ENCODE measurements around the gene LGR5.

The LGR5 gene

GRCh38 chr12:71448150-71448581 is 8.6 kb downstream of the LGR5 start:
- no peak overlapping the region for H3K4me2 ChIP-seq (ENCODE audit: low read depth, low read length, poor library complexity, severe bottlenecking)
- H3K9ac ChIP-seq (ENCODE audit: low read length), result no peak overlapping the region

GRCh38 chr12:71449373-71450070 is 9.9 kb downstream of the LGR5 start:
- Histone ChIP-seq H3K9ac (ENCODE audit: low read length) (no peak overlapping the region), H3F3A (ENCODE audit: insufficient read depth) (no peaks in the 10 kb centered on the region), H3K9me3 (ENCODE audit: insufficient read depth, low read length) (no peaks in the 10 kb centered on the region), H3K4me3 (ENCODE audit: insufficient read depth, low read length, poor library complexity, severe bottlenecking) (no peak overlapping the region), H3K79me2 (ENCODE audit: insufficient read depth, low read length) (no peaks in the 10 kb centered on the region), H2AFZ (ENCODE audit: low read depth, low read length, severe bottlenecking) (no peak overlapping the region), H3K36me3 (ENCODE audit: low read length) (no peaks in the 10 kb centered on the region), H3K4me2 (ENCODE audit: low read depth, low read length, poor library complexity, severe bottlenecking) (no peak overlapping the region), H4K20me1 (ENCODE audit: low read depth, low read length) (no peaks in the 10 kb centered on the region), H3K27ac (ENCODE audit: low read depth, low read length) (no peak overlapping the region), H3K9me2 (replicated peaks; ENCODE audit: insufficient read depth, low read length) (no peaks in the 10 kb centered on the region), H3K27me3 (ENCODE audit: low read length) (no peaks in the 10 kb centered on the region)
- TF ChIP-seq CTCF (IDR thresholded peaks at IDR 0.05; ENCODE audit: insufficient read depth, low read length, poor library complexity, severe bottlenecking) (no peak), EZH2phosphoT487 (conservative IDR thresholded peaks at IDR 0.05; ENCODE audit: low read length) (no peak)

More at GRCh38 chr12:71448150-71448581, 8.6 kb downstream of the LGR5 start:
- Histone ChIP-seq H3K27ac (ENCODE audit: low read depth, low read length) (no peak overlapping the region), H2AFZ (ENCODE audit: low read depth, low read length, severe bottlenecking) (no peak overlapping the region), H3F3A (ENCODE audit: insufficient read depth) (no peaks in the 10 kb centered on the region), H3K27me3 (ENCODE audit: low read length) (no peaks in the 10 kb centered on the region), H3K79me2 (ENCODE audit: insufficient read depth, low read length) (no peaks in the 10 kb centered on the region), H4K20me1 (ENCODE audit: low read depth, low read length) (no peaks in the 10 kb centered on the region), H3K36me3 (ENCODE audit: low read length) (no peaks in the 10 kb centered on the region), H3K9me2 (replicated peaks; ENCODE audit: insufficient read depth, low read length) (no peaks in the 10 kb centered on the region), H3K4me3 (ENCODE audit: insufficient read depth, low read length, poor library complexity, severe bottlenecking) (no peak overlapping the region), H3K9me3 (ENCODE audit: insufficient read depth, low read length) (no peaks in the 10 kb centered on the region)
- TF ChIP-seq EZH2phosphoT487 (conservative IDR thresholded peaks at IDR 0.05; ENCODE audit: low read length), result no peak
- TF ChIP-seq CTCF (IDR thresholded peaks at IDR 0.05; ENCODE audit: insufficient read depth, low read length, poor library complexity, severe bottlenecking), result no peak

GRCh38 chr12:71452006-71452405 is 12.4 kb downstream of the LGR5 start:
- H3K27ac ChIP-seq (ENCODE audit: low read depth, low read length), result no peak overlapping the region
- H4K20me1 ChIP-seq (ENCODE audit: low read depth, low read length), result no peaks in the 10 kb centered on the region
- H3K36me3 ChIP-seq (ENCODE audit: low read length), result no peaks in the 10 kb centered on the region
- no peaks in the 10 kb centered on the region for H3K9me3 ChIP-seq (ENCODE audit: insufficient read depth, low read length)
- no peak overlapping the region for H3K9ac ChIP-seq (ENCODE audit: low read length)
- no peak overlapping the region for H2AFZ ChIP-seq (ENCODE audit: low read depth, low read length, severe bottlenecking)
- H3K4me2 ChIP-seq (ENCODE audit: low read depth, low read length, poor library complexity, severe bottlenecking), result no peak overlapping the region
- H3K27me3 ChIP-seq (ENCODE audit: low read length), result no peaks in the 10 kb centered on the region
- no peaks in the 10 kb centered on the region for H3K79me2 ChIP-seq (ENCODE audit: insufficient read depth, low read length)
- TF ChIP-seq CTCF (IDR thresholded peaks at IDR 0.05; ENCODE audit: insufficient read depth, low read length, poor library complexity, severe bottlenecking), result no peak
- TF ChIP-seq EZH2phosphoT487 (conservative IDR thresholded peaks at IDR 0.05; ENCODE audit: low read length), result no peak
- no peaks in the 10 kb centered on the region for H3K9me2 ChIP-seq (replicated peaks; ENCODE audit: insufficient read depth, low read length)
- no peak overlapping the region for H3K4me3 ChIP-seq (ENCODE audit: insufficient read depth, low read length, poor library complexity, severe bottlenecking)
- H3F3A ChIP-seq (ENCODE audit: insufficient read depth), result no peaks in the 10 kb centered on the region

All from SU-DHL-6 (cell line).